HL-60/S4 (cell line): ENCODE results near the gene ACOT7.
"Not testable (repeated sequence)": the region's sequence is repeated elsewhere in the genome, so short reads cannot be mapped to it uniquely, and the experiment has no call there.

Experiments
- in situ Hi-C: fragments of 300-500 bp; cut with MboI; formaldehyde crosslinking; loops from 2 replicates; pipeline ENCODE4 v1.14.3; 2022; ENCODE audit warnings: low sequenced_read_pairs

ACOT7 gene

GRCh38 chr1:6243053-6243834 lies 150.3 kb downstream of the ACOT7 start:
- in situ Hi-C loops: loop anchor here (10.0 kb wide), 1 partner anchor 162 kb away; no protein-coding TSS in a partner anchor

- in situ Hi-C loops: loop anchor here (10.0 kb wide), 1 partner anchor 163 kb away; no protein-coding TSS in a partner anchor
These were observed 151.5 kb downstream of the ACOT7 start for GRCh38 chr1:6241887-6242740.

DNA sequence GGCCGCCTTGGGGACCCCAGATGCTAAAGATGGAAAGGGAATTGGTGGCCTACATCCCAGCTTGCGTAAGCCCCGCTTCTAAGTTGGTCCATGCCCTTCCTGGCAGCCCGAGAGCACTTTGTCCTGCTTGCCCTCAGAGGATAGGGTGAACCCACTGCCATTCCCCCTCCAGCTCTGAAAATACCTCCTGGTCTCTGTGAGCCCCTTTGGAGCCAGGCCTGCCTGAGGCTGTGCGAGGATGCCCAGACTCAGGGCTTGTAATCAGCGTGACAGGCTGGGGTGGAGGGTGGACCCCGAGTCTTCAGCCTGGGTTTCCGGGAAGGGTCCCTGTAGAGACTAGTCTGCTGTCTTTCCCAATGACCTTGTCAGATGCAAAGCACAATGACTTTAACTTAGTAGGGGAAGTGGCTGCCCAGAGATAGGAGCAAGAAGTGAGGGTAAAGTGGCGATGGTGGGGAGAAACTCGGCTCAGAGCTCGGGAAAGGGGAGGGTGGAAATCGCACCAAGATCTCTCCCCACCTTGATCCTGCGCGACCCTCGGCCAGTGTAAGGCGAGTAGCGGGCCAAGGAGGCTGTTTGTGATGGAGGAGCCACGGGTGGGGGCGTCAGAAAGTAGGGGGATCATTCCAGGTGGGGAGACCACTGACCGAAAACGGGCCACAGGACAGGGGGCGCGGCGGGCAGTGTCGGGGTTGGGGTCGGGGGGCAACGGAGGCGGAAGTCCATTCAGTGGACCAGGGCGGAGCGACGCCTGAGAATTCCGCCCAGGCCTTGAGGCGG lies 152.3 kb downstream of the ACOT7 start:
- in situ Hi-C loops: loop anchor here (10.0 kb wide), 1 partner anchor 164 kb away; no protein-coding TSS in a partner anchor

GRCh38 chr1:6239950-6240768 lies 153.4 kb downstream of the ACOT7 start:
- in situ Hi-C loops: loop anchor here (10.0 kb wide), 2 partner anchors 135 to 165 kb away; no protein-coding TSS in a partner anchor

DNA sequence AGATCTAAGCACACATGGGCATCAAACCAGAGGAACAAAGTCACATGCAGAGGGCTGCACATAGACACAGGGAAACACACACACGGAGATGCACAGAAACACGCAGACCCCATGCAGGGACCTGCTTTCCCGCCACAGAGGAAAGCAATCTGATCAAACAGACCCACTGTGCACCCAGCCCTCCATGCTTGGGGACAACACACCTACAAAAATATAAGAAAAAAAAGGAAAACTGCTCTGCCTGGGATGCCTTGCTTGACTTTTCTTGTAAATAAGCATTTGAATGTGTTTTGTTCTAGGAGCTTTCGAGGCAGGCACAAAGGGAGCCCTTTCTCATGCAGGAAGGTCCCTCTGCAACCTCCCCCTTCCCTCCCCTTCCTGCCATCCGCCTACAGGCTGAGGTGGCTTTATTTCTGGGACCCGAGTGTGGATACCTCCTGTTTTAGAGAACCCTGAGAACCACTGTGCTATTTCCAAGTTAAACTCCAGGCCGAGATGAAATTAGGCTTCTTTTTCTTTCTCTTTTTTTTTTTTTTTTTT lies 154.3 kb downstream of the ACOT7 start:
- in situ Hi-C loops: loop anchor here (10.0 kb wide), 1 partner anchor 134 kb away; no protein-coding TSS in a partner anchor

DNA sequence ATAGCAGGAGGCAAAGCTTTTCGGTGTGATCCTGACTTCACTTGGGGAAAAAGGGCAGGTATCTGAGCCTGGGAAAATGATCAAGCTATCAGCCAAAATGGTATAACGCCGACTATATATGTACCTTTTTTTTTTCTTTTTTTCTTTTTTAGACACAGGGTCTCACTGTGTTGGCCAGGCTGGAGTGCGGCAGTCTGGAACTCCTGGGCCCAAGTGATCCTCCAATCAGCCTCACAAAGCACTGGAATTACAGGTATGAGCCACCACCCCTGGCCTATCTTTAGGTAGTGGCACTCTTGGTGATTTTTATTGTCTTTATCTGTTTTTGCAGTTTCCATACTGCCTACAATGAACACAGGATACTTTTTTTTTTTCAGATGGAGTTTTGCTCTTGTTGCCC lies 156.5 kb downstream of the ACOT7 start:
- in situ Hi-C loops: loop anchor here (10.0 kb wide), 1 partner anchor 132 kb away; no protein-coding TSS in a partner anchor

DNA sequence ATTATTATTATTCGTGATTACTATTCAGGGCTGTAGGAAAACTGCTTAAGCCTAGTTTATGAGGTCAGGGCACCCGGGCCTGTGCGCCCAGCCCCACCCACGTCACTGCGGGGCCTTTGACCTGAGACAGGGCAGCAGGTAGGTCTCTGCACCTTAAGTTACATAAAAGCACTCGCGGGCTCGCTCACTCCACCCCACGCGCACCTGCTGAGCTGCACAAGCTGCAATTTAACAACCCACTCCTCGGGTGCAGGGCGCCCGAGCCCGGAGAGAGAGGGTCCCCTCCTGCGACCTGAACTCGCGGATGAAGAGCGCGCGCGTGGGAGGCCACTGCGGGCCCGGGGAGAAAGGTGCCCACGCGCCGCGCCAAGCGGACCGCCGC lies 158.3 kb downstream of the ACOT7 start:
- in situ Hi-C loops: loop anchor here (10.0 kb wide), 1 partner anchor 130 kb away; no protein-coding TSS in a partner anchor

DNA sequence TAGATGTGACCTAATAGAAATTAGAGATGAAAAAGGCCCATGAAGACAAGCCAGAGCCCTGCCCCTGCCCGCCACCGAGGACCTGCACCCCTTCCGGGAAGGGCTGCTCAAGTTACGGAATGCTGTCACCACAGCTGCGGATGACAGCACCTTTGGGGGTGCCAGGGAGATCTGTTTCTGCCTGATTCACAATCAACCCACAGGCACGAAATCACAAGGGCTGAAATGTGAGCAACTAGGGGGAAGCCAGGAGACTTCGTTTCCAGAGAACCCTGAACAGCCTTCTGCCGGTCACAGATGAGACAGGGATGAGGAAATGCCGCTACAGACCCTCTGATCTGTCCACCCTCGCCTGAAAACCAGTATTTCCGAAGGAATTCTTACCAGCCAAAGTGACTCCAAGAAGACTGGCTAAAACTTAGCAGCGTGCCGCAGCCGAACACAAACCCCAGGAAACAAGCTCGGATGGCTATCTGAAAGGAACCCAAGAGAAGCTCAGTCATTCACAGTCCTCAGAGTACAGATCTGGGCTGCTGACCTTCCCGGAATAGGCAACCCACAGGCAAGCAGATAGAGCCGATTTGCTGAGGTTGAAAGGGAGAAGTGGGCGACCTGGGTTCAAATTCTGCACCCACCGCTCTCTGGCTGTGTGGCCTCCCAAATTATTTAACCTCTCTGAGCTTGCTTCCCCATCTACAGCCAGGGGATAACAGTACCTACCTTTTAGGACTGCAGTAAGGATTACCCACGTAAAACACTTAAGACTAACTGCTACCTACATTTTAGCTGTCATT lies 158.9 kb downstream of the ACOT7 start:
- in situ Hi-C loops: loop anchor here (10.0 kb wide), 1 partner anchor 130 kb away; no protein-coding TSS in a partner anchor

DNA sequence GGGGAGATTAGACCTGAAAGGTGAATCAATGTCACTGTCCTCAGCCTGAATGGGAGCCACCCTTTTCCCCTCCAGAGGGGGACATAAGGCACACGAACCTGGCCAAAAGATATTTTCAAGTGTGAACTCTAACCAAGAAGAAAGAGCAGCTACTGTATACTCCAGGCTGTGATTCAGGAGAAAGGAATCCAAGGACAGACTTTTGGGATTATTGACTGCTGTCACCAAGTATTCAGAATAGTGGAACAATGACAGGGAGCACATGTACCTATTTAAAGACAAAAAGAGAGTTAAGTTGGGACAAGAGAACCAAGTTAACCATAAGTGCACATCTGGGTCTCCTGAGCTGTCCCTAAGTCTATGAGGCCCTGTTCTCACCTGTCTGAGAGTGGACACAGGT lies 160.2 kb downstream of the ACOT7 start:
- in situ Hi-C loops: loop anchor here (10.0 kb wide), 1 partner anchor 129 kb away; no protein-coding TSS in a partner anchor

- in situ Hi-C loops: no loop called here
These were observed 167.9 kb downstream of the ACOT7 start for GRCh38 chr1:6225651-6226050.

DNA sequence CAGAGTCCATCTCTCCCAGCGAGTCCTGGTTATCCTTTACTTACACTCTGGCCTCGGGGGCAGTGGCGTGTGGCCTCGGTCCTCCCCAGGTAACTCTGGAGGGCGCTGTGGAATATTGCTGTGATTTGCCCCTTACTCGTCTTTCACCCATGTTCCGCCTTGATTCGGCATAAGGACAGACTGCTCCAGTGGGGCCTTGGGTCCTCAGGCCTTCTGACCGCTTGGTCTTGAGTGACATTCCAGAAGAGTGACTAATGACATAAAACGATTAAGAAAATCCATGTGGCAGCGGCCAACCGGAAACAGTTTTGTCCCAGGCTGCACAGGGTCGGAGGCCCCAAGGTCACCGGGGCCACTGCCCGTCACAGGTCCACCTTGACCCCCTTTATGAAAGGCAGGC lies 168.8 kb downstream of the ACOT7 start:
- in situ Hi-C loops: no loop called here

- in situ Hi-C loops: no loop called here
These were observed 169.9 kb downstream of the ACOT7 start for GRCh38 chr1:6223617-6224016.

DNA sequence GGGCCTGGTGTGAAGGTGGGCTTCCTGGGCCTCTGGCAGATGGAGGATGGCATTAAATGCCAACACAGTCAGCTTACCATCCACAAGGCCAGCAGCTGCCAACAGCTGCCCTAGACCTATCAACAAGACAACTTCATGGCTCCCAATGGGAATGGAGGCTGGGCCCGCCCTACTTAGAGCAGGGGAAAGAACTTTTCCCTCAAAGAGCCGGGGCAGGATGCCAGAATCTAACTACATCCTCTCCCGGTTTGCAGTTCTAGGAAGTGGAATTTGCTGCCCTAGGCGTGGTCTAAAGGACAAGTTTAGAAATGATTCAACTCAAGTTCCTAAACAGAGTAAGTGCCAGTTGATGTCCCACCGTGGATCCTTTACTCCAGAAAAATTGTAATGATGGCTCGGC lies 170.9 kb downstream of the ACOT7 start:
- in situ Hi-C loops: no loop called here

DNA sequence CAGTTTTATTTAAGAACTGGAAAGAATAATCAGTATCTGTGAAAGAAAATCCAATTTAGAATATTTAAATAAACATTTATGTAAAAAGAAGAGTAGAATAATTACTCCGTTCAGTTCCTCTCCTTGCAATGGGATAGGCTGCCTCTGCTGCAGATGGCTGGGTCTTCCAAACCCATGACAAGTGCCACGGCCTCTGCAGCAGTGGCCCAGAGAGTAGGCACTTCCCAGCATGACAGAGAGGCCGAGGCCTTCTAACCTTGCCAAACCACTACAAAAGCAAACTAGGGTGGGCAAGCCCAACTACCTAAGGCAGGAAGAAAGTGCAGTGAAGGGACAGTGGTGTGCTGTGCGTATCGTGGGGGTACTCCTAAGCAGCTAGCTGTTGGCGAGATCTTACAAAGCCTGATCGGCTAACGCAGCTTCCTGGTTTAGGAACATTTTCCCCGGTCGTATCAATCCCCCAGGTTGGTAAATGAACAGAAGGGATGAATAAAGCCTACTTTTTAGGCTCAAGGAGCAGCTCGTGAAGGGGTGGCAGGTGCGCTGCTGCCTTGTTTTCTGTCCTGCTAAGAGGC lies 172.3 kb downstream of the ACOT7 start:
- in situ Hi-C loops: no loop called here

DNA sequence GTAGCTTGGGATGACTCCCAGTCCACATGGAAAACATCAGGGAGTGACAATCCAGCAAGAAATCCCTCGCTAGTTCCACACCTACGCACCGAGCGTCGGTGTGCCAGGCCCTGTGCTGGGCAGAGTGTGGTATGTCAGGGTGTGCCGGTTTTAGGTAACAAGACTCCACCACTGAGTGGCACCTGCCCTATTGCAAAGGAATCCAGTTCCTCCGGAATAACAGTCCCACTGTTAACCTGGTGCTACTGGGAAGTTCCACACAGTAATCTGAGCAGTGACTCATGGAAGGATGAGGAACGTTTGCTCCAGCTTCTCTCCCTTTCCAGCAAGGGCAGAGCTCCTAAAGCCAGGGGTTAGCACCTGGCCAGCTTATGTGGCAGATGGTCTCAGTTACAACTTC lies 173.3 kb downstream of the ACOT7 start:
- in situ Hi-C loops: no loop called here

- in situ Hi-C loops: not testable (repeated sequence)
These were observed 173.9 kb downstream of the ACOT7 start for GRCh38 chr1:6219641-6220040.

DNA sequence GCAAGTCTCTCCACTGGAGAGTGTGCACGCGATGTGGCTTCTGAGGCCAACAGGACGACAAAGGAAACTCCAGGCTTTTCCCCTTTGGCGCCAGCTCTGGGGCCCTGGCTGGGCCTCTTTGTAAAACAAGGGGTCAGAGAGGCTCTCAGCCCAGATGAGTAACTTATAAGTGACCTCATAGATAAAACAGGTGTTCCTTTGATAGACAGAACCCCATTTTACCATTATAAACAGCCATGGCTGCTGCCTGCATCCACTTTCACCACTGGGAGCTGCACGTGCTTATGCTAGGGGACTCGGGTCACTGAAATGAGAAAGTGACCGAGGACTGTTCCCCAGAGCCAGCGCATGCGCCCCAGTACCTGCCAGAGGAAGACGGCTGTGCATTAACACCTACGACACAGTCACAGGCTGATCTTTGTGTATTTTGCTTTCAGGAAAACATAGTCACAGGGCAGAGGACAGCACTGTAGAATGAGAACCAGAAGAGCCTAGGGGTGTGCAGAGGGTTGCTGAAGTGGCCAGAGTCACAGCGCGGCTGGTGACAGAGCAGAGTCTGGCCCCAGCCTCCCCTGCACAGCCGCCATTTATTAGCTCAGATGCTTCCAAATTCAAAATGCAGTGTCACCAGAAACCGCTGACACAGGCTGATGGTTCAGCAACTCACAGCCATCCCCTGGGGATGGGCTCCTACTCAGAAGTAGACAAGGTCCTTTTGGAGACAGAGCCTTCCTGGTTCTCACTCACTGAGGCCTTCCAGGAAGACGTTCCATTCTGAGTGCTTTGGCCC lies 175.0 kb downstream of the ACOT7 start:
- in situ Hi-C loops: no loop called here
